Measurements from ENCODE around the gene MBLAC2. TPM values are rescaled to one million over a fixed set of nuclear protein-coding genes. Genes with fewer than 3 reads are reported as not detected.
A peak's percentile ranks its signal among the peaks of the same experiment; 100 is the strongest.

MBLAC2 gene
- total RNA-seq, 2 donors from 2014 or later: 3.4 to 4.8 TPM

DNA sequence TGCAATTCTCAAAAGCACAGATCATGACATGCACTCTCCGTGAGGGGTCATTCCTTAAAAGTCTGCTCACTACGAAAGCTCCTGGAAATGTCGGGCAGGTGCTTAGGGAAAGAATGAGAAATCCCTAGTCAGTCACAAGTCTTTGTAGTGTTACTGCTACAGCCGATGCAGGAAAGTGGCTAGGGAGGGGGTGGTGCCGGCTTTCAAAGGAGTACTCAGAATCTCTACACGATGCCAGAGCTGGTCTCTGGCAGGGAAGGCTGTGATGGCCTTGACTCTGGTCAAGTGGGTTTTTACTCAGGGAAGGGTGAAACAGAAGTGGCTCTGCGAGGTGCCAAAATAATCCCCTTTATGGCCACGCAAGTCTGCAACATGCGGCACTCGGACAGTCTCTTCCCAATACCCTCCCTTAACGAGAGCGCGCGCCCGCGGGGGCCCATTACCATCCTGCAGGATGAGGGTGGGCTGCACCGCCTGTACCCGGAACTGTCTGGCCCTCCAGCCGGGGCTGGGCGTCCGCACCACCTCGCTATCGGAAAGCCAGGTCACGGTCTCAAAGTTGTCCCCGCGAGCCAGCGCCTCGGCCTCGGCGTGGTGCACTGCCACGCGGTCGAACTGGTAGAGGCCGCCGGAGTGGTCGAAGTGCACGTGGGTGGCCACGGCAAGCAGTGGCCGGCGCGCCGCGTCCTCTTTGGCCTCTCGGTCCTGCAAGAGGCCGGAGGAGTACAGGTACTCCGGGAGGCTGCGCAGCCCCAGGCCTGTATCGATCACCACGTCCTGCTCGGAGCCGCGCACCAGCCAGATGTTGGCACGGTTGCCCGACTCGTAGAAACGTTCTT, 956 bp downstream of the MBLAC2 start:
- Histone ChIP-seq H3K36me3 (no peaks in the 10 kb centered on the region), H3K4me3 (peak overlapping the region; percentile 81), H3K9me3 (no peaks in the 10 kb centered on the region), H3K27me3 (replicated peaks; ENCODE audit: insufficient read depth) (no peaks in the 10 kb centered on the region), H3K27ac (peak overlapping the region in 1 of 2 donors; percentile 32), H3K4me1 (ENCODE audit: control insufficient read depth in 1 of 2, low read depth in 2 of 2) (peaks cover 4 to 17% of the 10 kb centered on the region in 2 donors)
- no peak for TF ChIP-seq CTCF (IDR thresholded peaks at IDR 0.05)
- ATAC-seq (ENCODE audit: insufficient number of reproducible peaks, low FRiP score, low read depth): no peak
- DNase-seq (ENCODE audit: low spot score): no peak

GRCh38 chr5:90472783-90473395, 1.7 kb downstream of the MBLAC2 start:
- no peaks in the 10 kb centered on the region for H3K36me3 ChIP-seq
- peaks cover 4 to 17% of the 10 kb centered on the region in 2 donors for H3K4me1 ChIP-seq (ENCODE audit: control insufficient read depth in 1 of 2, low read depth in 2 of 2)
- H3K27ac ChIP-seq: no peak overlapping the region
- no peak for TF ChIP-seq CTCF (IDR thresholded peaks at IDR 0.05)
- peak overlapping the region; percentile 81 for H3K4me3 ChIP-seq
- H3K9me3 ChIP-seq: no peaks in the 10 kb centered on the region
- no peaks in the 10 kb centered on the region for H3K27me3 ChIP-seq (replicated peaks; ENCODE audit: insufficient read depth)
- DNase-seq (ENCODE audit: low spot score) (no peak), ATAC-seq (ENCODE audit: insufficient number of reproducible peaks, low FRiP score, low read depth) (no peak)

DNA sequence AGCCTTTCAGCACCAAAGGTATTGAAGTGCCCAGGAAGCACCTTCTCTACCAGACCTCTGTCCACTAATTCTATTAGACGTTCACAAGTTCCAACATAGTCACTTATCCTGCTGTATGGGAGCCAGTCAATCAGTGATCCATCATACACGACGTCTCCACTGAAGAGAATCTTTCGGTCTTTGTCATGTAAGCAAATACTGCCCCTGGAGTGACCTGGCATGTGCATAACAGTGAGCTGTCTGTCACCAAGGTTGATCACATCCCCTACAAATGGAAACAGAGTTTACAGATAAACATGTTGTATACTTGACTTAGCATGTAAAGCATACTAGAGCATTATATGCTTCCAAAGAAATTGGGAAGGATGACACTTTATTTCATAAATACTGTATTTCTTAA, 13.3 kb downstream of the MBLAC2 start:
- no peaks in the 10 kb centered on the region for H3K27me3 ChIP-seq (replicated peaks; ENCODE audit: insufficient read depth)
- DNase-seq (ENCODE audit: low spot score) (no peak), ATAC-seq (ENCODE audit: insufficient number of reproducible peaks, low FRiP score, low read depth) (no peak)
- H3K9me3 ChIP-seq: no peaks in the 10 kb centered on the region
- no peak overlapping the region for H3K27ac ChIP-seq
- H3K4me1 ChIP-seq (ENCODE audit: control insufficient read depth in 1 of 2, low read depth in 2 of 2): no peaks in the 10 kb centered on the region
- TF ChIP-seq CTCF (IDR thresholded peaks at IDR 0.05): no peak
- no peaks in the 10 kb centered on the region for H3K36me3 ChIP-seq
- H3K4me3 ChIP-seq: no peak overlapping the region

DNA sequence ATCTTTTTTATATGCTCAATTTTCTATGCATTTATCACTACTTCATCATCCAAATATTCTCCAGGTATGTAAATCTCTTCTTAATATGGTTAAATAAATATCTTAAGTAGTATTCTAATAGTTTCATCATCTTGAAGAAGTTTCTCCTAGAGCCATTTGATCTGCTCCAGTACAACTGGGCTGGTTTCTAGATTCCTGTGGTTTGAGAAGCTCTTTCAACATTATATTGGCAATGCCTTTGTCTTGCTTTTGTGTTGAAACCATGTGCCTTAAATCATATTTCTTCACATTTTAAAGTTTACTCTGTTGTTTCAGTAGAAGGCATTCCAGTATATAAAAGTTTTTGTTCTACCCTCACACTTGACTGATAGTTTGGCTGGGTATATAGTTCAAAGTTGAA, 27.6 kb downstream of the MBLAC2 start:
- Histone ChIP-seq H3K4me1 (ENCODE audit: control insufficient read depth in 1 of 2, low read depth in 2 of 2) (no peaks in the 10 kb centered on the region), H3K27me3 (replicated peaks; ENCODE audit: insufficient read depth) (no peaks in the 10 kb centered on the region), H3K36me3 (no peaks in the 10 kb centered on the region), H3K4me3 (no peak overlapping the region), H3K27ac (no peak overlapping the region), H3K9me3 (no peaks in the 10 kb centered on the region)
- ATAC-seq (ENCODE audit: insufficient number of reproducible peaks, low FRiP score, low read depth): no peak
- TF ChIP-seq CTCF (IDR thresholded peaks at IDR 0.05): no peak
- no peak for DNase-seq (ENCODE audit: low spot score)

- no peak for DNase-seq (ENCODE audit: low spot score)
- no peak for TF ChIP-seq CTCF (IDR thresholded peaks at IDR 0.05)
- H3K4me1 ChIP-seq (ENCODE audit: control insufficient read depth in 1 of 2, low read depth in 2 of 2): peaks cover 0 to 3% of the 10 kb centered on the region in 2 donors
- ATAC-seq (ENCODE audit: insufficient number of reproducible peaks, low FRiP score, low read depth): no peak
- H3K27me3 ChIP-seq (replicated peaks; ENCODE audit: insufficient read depth): no peaks in the 10 kb centered on the region
- no peak overlapping the region for H3K27ac ChIP-seq
- no peaks in the 10 kb centered on the region for H3K9me3 ChIP-seq
- H3K36me3 ChIP-seq: no peaks in the 10 kb centered on the region
- no peak overlapping the region for H3K4me3 ChIP-seq
These were observed 33.9 kb downstream of the MBLAC2 start for GRCh38 chr5:90440644-90441043.

Data from thoracic aorta (tissue), 2 donors.